Measurements from ENCODE around the gene RUNDC1.

RUNDC1 gene

DNA sequence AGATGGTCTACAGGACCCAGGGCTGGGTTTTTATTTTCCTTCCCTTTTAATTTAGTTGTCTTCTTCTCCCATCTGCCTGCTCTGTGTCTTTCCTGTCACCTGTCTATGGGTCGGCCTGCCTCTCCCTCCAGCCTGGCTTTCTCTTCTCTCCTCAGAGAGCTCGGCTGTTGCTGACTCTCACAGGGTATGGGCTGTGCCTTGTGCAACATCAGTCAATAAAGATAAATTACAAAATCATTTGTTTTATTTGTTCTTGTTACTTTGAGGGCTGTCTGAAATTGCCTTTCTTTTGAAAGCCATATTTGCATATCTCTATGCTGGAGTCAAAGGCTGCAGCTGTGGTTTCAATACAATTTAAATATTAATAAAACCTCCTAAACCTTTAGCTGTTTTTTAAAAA is 60.3 kb downstream of the RUNDC1 start:
- DNase-seq = no peak

- no peak for DNase-seq
These were observed 61.8 kb downstream of the RUNDC1 start for GRCh38 chr17:43042025-43042628.
